Osteoblast (primary cell): ENCODE measurements around the gene RIPK4. TPM values are rescaled to one million over a fixed set of nuclear protein-coding genes. Genes with fewer than 3 reads are reported as not detected.
"Not testable (repeated sequence)": the region's sequence is repeated elsewhere in the genome, so short reads cannot be mapped to it uniquely, and the experiment has no call there.

ENCODE experiments used
- DNase-seq: peaks from one replicate; pipeline ENCODE4 v3.0.0; 2011; ENCODE audit warnings: low spot score, mixed read lengths; ENCODE audit not compliant: insufficient read length; ENCODE audit errors: missing footprints
- H2AFZ ChIP-seq: 2 replicates; pipeline ENCODE4 v1.6.0; 2011; ENCODE audit warnings: mild to moderate bottlenecking, low read length
- H3K27ac ChIP-seq: 2 replicates; pipeline ENCODE4 v1.5.1; 2011; ENCODE audit warnings: mild to moderate bottlenecking, low read depth, low read length, moderate library complexity
- H3K27me3 ChIP-seq: 2 replicates; pipeline ENCODE4 v1.6.0; 2012; ENCODE audit warnings: mild to moderate bottlenecking, control low read depth, inconsistent platforms, low read length, moderate library complexity; ENCODE audit not compliant: insufficient read depth
- H3K36me3 ChIP-seq: 2 replicates; pipeline ENCODE4 v1.5.1; 2011; ENCODE audit warnings: mild to moderate bottlenecking, low read length, control low read depth, moderate library complexity; ENCODE audit not compliant: insufficient read depth
- H3K4me1 ChIP-seq: 2 replicates; pipeline ENCODE4 v1.5.1; 2011; ENCODE audit warnings: mild to moderate bottlenecking, low read length, control low read depth, moderate library complexity; ENCODE audit not compliant: insufficient read depth
- H3K4me2 ChIP-seq: 2 replicates; pipeline ENCODE4 v1.6.0; 2011; ENCODE audit warnings: mild to moderate bottlenecking, low read length; ENCODE audit not compliant: insufficient read depth
- H3K4me3 ChIP-seq: fragments of 200-600 bp; sonication (generic); 3 replicates; pipeline ENCODE4 v1.5.1; 2012; ENCODE audit warnings: mild to moderate bottlenecking, low read length, inconsistent platforms; ENCODE audit not compliant: insufficient read depth
- H3K79me2 ChIP-seq: 2 replicates; pipeline ENCODE4 v1.6.0; 2012; ENCODE audit warnings: mild to moderate bottlenecking, low read length, control low read depth, inconsistent platforms; ENCODE audit not compliant: insufficient read depth
- H3K9me3 ChIP-seq: 2 replicates; pipeline ENCODE4 v1.5.1; 2011; ENCODE audit warnings: low read depth, low read length, control low read depth
- H4K20me1 ChIP-seq: 2 replicates; pipeline ENCODE4 v1.6.0; 2012; ENCODE audit warnings: mild to moderate bottlenecking, low read length, control low read depth; ENCODE audit not compliant: insufficient read depth
- total RNA-seq: library from RNA; depleted of rRNA; stranded (reverse); fragments of >200 nt; gene quantifications from 2 replicates; pipeline ENCODE4 v1.2.3, GENCODE V29; 2012
- TF ChIP-seq, protein P1 (sequence below): IDR thresholded peaks from 2 replicates; pipeline ENCODE4 v1.5.1; 2011; ENCODE audit warnings: mild to moderate bottlenecking, low read depth, low read length, moderate library complexity; ENCODE audit errors: extremely low read depth

The RIPK4 gene
- total RNA-seq, 1 donor, result 2.2 TPM

DNA sequence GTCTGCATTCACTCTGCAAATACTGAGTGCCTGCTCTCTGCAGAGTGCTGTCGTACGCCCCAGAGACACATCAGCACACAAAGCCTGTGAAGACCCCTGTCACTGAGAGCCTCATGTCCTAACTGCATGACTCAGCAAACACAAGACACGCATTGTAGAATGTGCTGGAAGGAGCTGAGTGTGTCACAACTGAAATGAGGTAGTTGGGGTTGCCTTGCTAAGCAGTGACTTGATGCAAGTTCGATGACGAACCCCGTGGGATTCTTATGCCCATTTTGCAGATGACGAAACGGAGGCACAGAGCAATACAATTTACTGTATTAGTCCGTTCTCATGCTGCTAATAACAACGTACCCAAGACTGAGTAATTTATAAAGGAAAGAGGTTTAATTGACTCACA is 65.1 kb downstream of the RIPK4 start:
- Histone ChIP-seq H3K79me2 (no peaks in the 10 kb centered on the region), H3K4me1 (no peaks in the 10 kb centered on the region), H3K36me3 (no peaks in the 10 kb centered on the region), H2AFZ (no peak overlapping the region), H3K4me3 (no peak overlapping the region), H3K9me3 (no peaks in the 10 kb centered on the region), H3K4me2 (no peak overlapping the region), H3K27ac (no peak overlapping the region), H4K20me1 (no peaks in the 10 kb centered on the region), H3K27me3 (peaks cover 10% of the 10 kb centered on the region)
- no peak for DNase-seq
- TF ChIP-seq, protein P1, sequence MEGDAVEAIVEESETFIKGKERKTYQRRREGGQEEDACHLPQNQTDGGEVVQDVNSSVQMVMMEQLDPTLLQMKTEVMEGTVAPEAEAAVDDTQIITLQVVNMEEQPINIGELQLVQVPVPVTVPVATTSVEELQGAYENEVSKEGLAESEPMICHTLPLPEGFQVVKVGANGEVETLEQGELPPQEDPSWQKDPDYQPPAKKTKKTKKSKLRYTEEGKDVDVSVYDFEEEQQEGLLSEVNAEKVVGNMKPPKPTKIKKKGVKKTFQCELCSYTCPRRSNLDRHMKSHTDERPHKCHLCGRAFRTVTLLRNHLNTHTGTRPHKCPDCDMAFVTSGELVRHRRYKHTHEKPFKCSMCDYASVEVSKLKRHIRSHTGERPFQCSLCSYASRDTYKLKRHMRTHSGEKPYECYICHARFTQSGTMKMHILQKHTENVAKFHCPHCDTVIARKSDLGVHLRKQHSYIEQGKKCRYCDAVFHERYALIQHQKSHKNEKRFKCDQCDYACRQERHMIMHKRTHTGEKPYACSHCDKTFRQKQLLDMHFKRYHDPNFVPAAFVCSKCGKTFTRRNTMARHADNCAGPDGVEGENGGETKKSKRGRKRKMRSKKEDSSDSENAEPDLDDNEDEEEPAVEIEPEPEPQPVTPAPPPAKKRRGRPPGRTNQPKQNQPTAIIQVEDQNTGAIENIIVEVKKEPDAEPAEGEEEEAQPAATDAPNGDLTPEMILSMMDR, result no peak

DNA sequence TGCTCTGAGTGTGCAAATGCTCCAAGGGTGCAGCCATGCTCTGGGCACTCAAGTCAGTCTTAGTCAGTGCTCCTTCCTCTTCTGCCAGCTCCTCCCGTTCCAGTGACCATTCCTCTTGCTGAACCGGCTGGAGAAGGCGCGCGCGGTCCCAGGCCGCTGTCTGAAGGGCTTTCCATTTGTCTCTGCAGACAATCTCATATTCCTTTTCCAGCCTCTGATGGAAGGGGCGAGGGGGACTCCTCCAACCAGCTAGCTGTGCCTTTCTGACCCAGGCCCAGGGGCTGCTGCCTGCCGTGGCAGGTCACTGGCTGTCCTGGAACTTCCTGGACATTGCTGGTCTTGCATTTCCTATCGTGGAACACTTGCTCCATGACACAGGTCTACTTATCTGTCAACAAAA is 67.5 kb downstream of the RIPK4 start:
- no peaks in the 10 kb centered on the region for H3K4me1 ChIP-seq

GRCh38 chr21:41698071-41698470 is 68.8 kb downstream of the RIPK4 start:
- H4K20me1 ChIP-seq, result no peaks in the 10 kb centered on the region
- H3K9me3 ChIP-seq, result no peaks in the 10 kb centered on the region
- no peaks in the 10 kb centered on the region for H3K36me3 ChIP-seq
- TF ChIP-seq, protein P1, result no peak
- H3K27ac ChIP-seq, result no peak overlapping the region
- H3K4me3 ChIP-seq, result no peak overlapping the region
- no peak overlapping the region for H2AFZ ChIP-seq
- DNase-seq, result no peak
- peaks cover 13% of the 10 kb centered on the region for H3K27me3 ChIP-seq
- no peaks in the 10 kb centered on the region for H3K4me1 ChIP-seq
- no peaks in the 10 kb centered on the region for H3K79me2 ChIP-seq
- H3K4me2 ChIP-seq, result no peak overlapping the region

More for the DNA sequence above, 67.5 kb downstream of the RIPK4 start:
- no peak overlapping the region for H3K27ac ChIP-seq
- no peaks in the 10 kb centered on the region for H3K79me2 ChIP-seq
- H3K4me2 ChIP-seq, result no peak overlapping the region
- no peak overlapping the region for H2AFZ ChIP-seq
- H3K36me3 ChIP-seq, result no peaks in the 10 kb centered on the region
- DNase-seq, result no peak
- no peak overlapping the region for H3K4me3 ChIP-seq
- H4K20me1 ChIP-seq, result no peaks in the 10 kb centered on the region
- TF ChIP-seq, protein P1, result no peak
- no peaks in the 10 kb centered on the region for H3K9me3 ChIP-seq
- peaks cover 13% of the 10 kb centered on the region for H3K27me3 ChIP-seq

- Histone ChIP-seq H3K27ac (no peak overlapping the region), H2AFZ (no peak overlapping the region), H3K27me3 (peaks cover 35% of the 10 kb centered on the region), H3K36me3 (no peaks in the 10 kb centered on the region), H3K4me2 (no peak overlapping the region), H3K4me1 (no peaks in the 10 kb centered on the region), H3K9me3 (no peaks in the 10 kb centered on the region), H3K4me3 (no peak overlapping the region), H3K79me2 (no peaks in the 10 kb centered on the region), H4K20me1 (no peaks in the 10 kb centered on the region)
- TF ChIP-seq, protein P1, result no peak
- DNase-seq, result no peak
Measured at GRCh38 chr21:41695513-41695912, 71.3 kb downstream of the RIPK4 start.

- H3K27me3 ChIP-seq, result peaks cover 39% of the 10 kb centered on the region
- not testable (repeated sequence) for H2AFZ ChIP-seq, H4K20me1 ChIP-seq, H3K4me1 ChIP-seq, DNase-seq, H3K27ac ChIP-seq, H3K4me3 ChIP-seq, H3K9me3 ChIP-seq, H3K4me2 ChIP-seq, H3K36me3 ChIP-seq, H3K79me2 ChIP-seq
Measured at GRCh38 chr21:41694042-41694441, 72.8 kb downstream of the RIPK4 start.
